Thyroid gland (tissue), 4 donors: ENCODE data around the gene OASL. TPM values are rescaled to one million over a fixed set of nuclear protein-coding genes. Genes with fewer than 3 reads are reported as not detected.

Source experiments
- DNase-seq, 2 donors: peaks; one replicate each; pipeline ENCODE4 v3.0.0-alpha.2; 2019
- H3K27ac ChIP-seq, 3 donors: fragments of 200-600 bp; sonication (generic); 1 replicate in 2 of 3; 2 replicates in 1 of 3; pipeline ENCODE4 v1.5.1; 2016 to 2019; ENCODE audit warnings: mild to moderate bottlenecking in 1 of 3, moderate library complexity in 1 of 3
- H3K27me3 ChIP-seq: fragments of 200-600 bp; sonication (generic); one replicate; pipeline ENCODE4 v1.5.1; 2019
- H3K36me3 ChIP-seq, 2 donors: fragments of 200-600 bp; sonication (generic); one replicate each; pipeline ENCODE4 v1.5.1; 2016 to 2019
- H3K4me1 ChIP-seq, 2 donors: fragments of 200-600 bp; sonication (generic); one replicate each; pipeline ENCODE4 v1.5.1; 2017 to 2019
- H3K4me3 ChIP-seq, 3 donors: fragments of 200-600 bp; sonication (generic); replicated peaks in 1 of 3; 1 replicate in 2 of 3; 2 replicates in 1 of 3; pipeline ENCODE4 v1.5.1; 2016; ENCODE audit warnings: mild to moderate bottlenecking in 1 of 3
- H3K9me3 ChIP-seq: fragments of 200-600 bp; sonication (generic); one replicate; pipeline ENCODE4 v1.5.1; 2017
- POLR2A ChIP-seq, 2 donors: fragments of 450-650 bp; IDR thresholded peaks; one replicate each; pipeline ENCODE4 v1.6.1; 2017; ENCODE audit warnings: antibody characterized with exemption in 2 of 2, mild to moderate bottlenecking in 2 of 2, moderate library complexity in 1 of 2
- WGBS, 2 donors: methylation state at CpG; one replicate each; pipeline ENCODE4 v1.1.5; 2017; 5-methylcytosine and 5-hydroxymethylcytosine counted together
- intact Hi-C: fragments of 100-400 bp; cut with DNase I; formaldehyde crosslinking; loops from one replicate; pipeline ENCODE4 v1.15.1; 2023
- total RNA-seq, 4 donors: library from RNA; depleted of rRNA; stranded (reverse); fragments of >200 nt; gene quantifications; one replicate each; pipeline ENCODE4 v1.2.3, GENCODE V29; 2016
- TF ChIP-seq, protein P1 (sequence below), 6 experiments: fragments of 200-600 bp in 3 of 6; fragments of 450-650 bp in 3 of 6; sonication (generic) in 3 of 6; IDR thresholded peaks; one replicate each; pipeline ENCODE4 v1.5.1; 2016 to 2019; ENCODE audit warnings: antibody characterized with exemption in 6 of 6, mild to moderate bottlenecking in 2 of 6, inconsistent platforms in 1 of 6, moderate library complexity in 1 of 6

Gene OASL
- total RNA-seq, 4 donors from 2014 or later: 0.20 to 1.4 (median 0.49) TPM

DNA sequence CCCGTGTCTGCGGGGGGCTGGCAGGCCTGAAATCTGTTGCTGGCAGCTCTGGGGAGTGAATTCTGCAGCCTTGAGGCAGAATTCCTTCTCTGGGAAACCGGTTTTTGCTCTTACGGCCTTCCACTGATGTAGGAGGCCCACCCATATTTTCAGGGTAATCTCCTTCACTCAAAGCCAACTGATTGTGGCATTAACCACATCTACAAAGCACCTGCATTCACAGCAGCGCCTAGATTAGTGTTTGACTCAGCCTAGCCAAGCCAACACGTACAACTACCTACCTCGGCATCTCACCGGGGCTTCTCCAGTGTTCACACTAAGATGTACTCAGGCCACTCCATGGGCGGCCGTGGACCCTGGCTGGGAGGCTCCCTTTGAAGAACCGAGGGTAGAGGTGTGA lies 38.5 kb downstream of the OASL start:
- peaks cover 6 to 18% of the 10 kb centered on the region in 2 donors for H3K36me3 ChIP-seq
- H3K4me3 ChIP-seq: no peak overlapping the region
- intact Hi-C loops: no loop called here
- no peak for DNase-seq
- no peaks in the 10 kb centered on the region for H3K27me3 ChIP-seq
- H3K27ac ChIP-seq: no peak overlapping the region
- H3K4me1 ChIP-seq: peaks cover 0 to 5% of the 10 kb centered on the region in 2 donors
- TF ChIP-seq POLR2A (IDR thresholded peaks at IDR 0.05): no peak
- TF ChIP-seq, protein P1, sequence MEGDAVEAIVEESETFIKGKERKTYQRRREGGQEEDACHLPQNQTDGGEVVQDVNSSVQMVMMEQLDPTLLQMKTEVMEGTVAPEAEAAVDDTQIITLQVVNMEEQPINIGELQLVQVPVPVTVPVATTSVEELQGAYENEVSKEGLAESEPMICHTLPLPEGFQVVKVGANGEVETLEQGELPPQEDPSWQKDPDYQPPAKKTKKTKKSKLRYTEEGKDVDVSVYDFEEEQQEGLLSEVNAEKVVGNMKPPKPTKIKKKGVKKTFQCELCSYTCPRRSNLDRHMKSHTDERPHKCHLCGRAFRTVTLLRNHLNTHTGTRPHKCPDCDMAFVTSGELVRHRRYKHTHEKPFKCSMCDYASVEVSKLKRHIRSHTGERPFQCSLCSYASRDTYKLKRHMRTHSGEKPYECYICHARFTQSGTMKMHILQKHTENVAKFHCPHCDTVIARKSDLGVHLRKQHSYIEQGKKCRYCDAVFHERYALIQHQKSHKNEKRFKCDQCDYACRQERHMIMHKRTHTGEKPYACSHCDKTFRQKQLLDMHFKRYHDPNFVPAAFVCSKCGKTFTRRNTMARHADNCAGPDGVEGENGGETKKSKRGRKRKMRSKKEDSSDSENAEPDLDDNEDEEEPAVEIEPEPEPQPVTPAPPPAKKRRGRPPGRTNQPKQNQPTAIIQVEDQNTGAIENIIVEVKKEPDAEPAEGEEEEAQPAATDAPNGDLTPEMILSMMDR (IDR thresholded peaks at IDR 0.05): no peak
- no peaks in the 10 kb centered on the region for H3K9me3 ChIP-seq
- WGBS, 2 donors: 81% methylated on average over 11 of the region's 11 CpGs

GRCh38 chr12:120999191-121000120 lies 39.6 kb downstream of the OASL start:
- TF ChIP-seq, protein P1 (IDR thresholded peaks at IDR 0.05): no peak
- TF ChIP-seq POLR2A (IDR thresholded peaks at IDR 0.05): no peak
- Histone ChIP-seq H3K27me3 (no peaks in the 10 kb centered on the region), H3K36me3 (peaks cover 6 to 15% of the 10 kb centered on the region in 2 donors), H3K4me3 (no peak overlapping the region), H3K4me1 (peaks cover 0 to 5% of the 10 kb centered on the region in 2 donors), H3K9me3 (no peaks in the 10 kb centered on the region), H3K27ac (no peak overlapping the region)
- intact Hi-C loops: no loop called here
- 41 to 46% methylated on average over 13 to 23 of the region's 23 CpGs for WGBS, 2 donors
- DNase-seq: peak in 1 of 2 donors; percentile 23

DNA sequence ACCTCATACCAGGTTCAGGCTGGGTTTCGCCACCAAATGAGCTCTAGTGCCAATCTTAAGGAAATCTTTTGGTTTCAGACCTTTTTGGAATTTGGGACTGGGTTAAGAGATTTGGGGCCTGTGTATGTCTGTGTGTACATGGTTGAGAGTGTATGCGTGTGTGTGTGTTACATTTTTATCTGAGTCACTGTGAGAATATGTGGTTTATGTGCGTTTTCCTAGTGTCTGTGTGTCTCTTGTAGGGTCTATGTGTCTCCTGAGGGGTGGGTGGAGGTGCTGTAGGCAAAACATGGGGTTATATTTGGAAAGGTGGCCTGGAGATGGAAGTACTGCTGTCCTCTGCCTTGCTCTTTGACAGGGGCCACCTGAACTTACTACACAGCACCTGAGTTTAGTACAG lies 40.6 kb downstream of the OASL start:
- TF ChIP-seq, protein P1 (IDR thresholded peaks at IDR 0.05): no peak
- no peak for TF ChIP-seq POLR2A (IDR thresholded peaks at IDR 0.05)
- 85 to 95% methylated on average over 3 of the region's 3 CpGs for WGBS, 2 donors
- intact Hi-C loops: no loop called here
- H3K9me3 ChIP-seq: no peaks in the 10 kb centered on the region
- H3K27me3 ChIP-seq: no peaks in the 10 kb centered on the region
- peaks cover 0 to 5% of the 10 kb centered on the region in 2 donors for H3K36me3 ChIP-seq
- H3K27ac ChIP-seq: no peak overlapping the region
- peaks cover 0 to 5% of the 10 kb centered on the region in 2 donors for H3K4me1 ChIP-seq
- no peak overlapping the region for H3K4me3 ChIP-seq
- no peak for DNase-seq

DNA sequence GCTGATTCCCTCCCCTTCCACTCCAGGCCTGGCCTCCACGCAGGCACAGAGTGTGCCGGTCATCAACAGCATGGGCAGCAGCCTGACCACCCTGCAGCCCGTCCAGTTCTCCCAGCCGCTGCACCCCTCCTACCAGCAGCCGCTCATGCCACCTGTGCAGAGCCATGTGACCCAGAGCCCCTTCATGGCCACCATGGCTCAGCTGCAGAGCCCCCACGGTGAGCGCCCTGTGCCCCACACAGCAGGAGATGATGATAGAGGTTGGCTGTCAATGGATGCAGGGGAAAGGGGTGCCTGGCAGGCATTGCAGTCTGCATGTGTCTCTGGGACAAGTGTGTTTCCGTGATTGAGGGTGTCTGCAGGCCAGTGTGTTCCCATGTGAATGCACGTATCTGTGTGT lies 41.6 kb downstream of the OASL start:
- Histone ChIP-seq H3K27ac (no peak overlapping the region), H3K4me1 (peaks cover 0 to 5% of the 10 kb centered on the region in 2 donors), H3K36me3 (no peaks in the 10 kb centered on the region), H3K27me3 (no peaks in the 10 kb centered on the region), H3K4me3 (no peak overlapping the region), H3K9me3 (no peaks in the 10 kb centered on the region)
- intact Hi-C loops: no loop called here
- DNase-seq: no peak
- WGBS, 2 donors: 70 to 81% methylated on average over 7 to 8 of the region's 9 CpGs
- TF ChIP-seq, protein P1 (IDR thresholded peaks at IDR 0.05): no peak
- no peak for TF ChIP-seq POLR2A (IDR thresholded peaks at IDR 0.05)

DNA sequence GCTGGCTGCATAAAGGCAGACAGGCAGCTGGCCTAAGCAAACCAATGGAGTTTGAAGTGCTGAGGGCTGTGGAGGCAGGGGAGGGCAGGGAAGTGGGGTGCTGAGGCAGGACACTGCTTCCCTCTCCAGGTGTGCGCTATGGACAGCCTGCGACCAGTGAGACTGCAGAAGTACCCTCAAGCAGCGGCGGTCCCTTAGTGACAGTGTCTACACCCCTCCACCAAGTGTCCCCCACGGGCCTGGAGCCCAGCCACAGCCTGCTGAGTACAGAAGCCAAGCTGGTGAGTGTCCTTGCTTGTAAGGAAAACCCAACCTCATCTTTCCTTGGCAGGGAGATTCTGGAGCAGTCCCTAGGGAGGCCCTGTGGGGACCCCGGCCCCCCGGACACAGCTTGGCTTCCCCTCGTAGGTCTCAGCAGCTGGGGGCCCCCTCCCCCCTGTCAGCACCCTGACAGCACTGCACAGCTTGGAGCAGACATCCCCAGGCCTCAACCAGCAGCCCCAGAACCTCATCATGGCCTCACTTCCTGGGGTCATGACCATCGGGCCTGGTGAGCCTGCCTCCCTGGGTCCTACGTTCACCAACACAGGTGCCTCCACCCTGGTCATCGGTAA lies 42.8 kb downstream of the OASL start:
- intact Hi-C loops: no loop called here
- Histone ChIP-seq H3K27me3 (no peaks in the 10 kb centered on the region), H3K4me1 (peaks cover 0 to 5% of the 10 kb centered on the region in 2 donors), H3K36me3 (no peaks in the 10 kb centered on the region), H3K4me3 (no peak overlapping the region), H3K9me3 (no peaks in the 10 kb centered on the region), H3K27ac (no peak overlapping the region)
- 65 to 66% methylated on average over 7 to 8 of the region's 11 CpGs for WGBS, 2 donors
- no peak for TF ChIP-seq POLR2A (IDR thresholded peaks at IDR 0.05)
- TF ChIP-seq, protein P1 (IDR thresholded peaks at IDR 0.05): no peak
- no peak for DNase-seq
